IPS-18a (cell line): Measurements from ENCODE around the gene MRPL11.
A peak's percentile ranks its signal among the peaks of the same experiment; 100 is the strongest.

Experiments used
- H3K27ac ChIP-seq: one replicate; pipeline ENCODE4 v1.5.1; 2013; ENCODE audit warnings: low read length
- H3K27me3 ChIP-seq: one replicate; pipeline ENCODE4 v1.6.1; 2013; ENCODE audit warnings: mild to moderate bottlenecking, low read length; ENCODE audit not compliant: control insufficient read depth, insufficient read depth
- H3K36me3 ChIP-seq: one replicate; pipeline ENCODE4 v1.6.1; 2013; ENCODE audit warnings: low read depth, low read length; ENCODE audit not compliant: control insufficient read depth
- H3K4me1 ChIP-seq: one replicate; pipeline ENCODE4 v1.6.1; 2013; ENCODE audit warnings: low read depth, low read length; ENCODE audit not compliant: control insufficient read depth
- H3K4me3 ChIP-seq: one replicate; pipeline ENCODE4 v1.5.1; 2013; ENCODE audit warnings: low read length
- H3K9ac ChIP-seq: one replicate; pipeline ENCODE4 v1.6.1; 2013; ENCODE audit warnings: mild to moderate bottlenecking, low read length, moderate library complexity
- H3K9me3 ChIP-seq: one replicate; pipeline ENCODE4 v1.6.1; 2013; ENCODE audit warnings: low read depth, low read length; ENCODE audit not compliant: control insufficient read depth

The MRPL11 gene

DNA sequence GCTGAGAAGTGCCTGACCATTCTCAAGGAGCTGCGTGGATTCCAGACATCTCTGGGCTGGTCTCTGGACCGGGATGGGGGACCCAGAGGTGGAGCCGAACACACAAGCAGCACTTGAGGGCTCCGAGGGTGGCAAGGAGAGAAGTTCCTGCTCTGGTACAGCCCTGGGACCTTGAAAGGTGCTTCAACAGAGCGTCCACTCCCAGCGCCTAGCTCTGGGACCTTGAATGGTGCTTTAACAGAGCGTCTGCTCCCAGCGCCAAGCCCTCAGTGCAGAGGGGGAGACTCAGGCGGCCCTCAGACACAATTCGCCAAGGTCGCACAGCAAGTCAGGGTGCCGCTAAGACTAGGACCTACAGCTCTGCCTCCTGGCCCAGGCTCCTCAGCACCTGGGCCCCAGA is 28.5 kb downstream of the MRPL11 start:
- H3K36me3 ChIP-seq, result no peaks in the 10 kb centered on the region
- H3K27me3 ChIP-seq, result no peaks in the 10 kb centered on the region
- no peak overlapping the region for H3K27ac ChIP-seq
- peaks cover 26% of the 10 kb centered on the region for H3K4me1 ChIP-seq
- no peak overlapping the region for H3K4me3 ChIP-seq
- no peak overlapping the region for H3K9ac ChIP-seq
- no peaks in the 10 kb centered on the region for H3K9me3 ChIP-seq

DNA sequence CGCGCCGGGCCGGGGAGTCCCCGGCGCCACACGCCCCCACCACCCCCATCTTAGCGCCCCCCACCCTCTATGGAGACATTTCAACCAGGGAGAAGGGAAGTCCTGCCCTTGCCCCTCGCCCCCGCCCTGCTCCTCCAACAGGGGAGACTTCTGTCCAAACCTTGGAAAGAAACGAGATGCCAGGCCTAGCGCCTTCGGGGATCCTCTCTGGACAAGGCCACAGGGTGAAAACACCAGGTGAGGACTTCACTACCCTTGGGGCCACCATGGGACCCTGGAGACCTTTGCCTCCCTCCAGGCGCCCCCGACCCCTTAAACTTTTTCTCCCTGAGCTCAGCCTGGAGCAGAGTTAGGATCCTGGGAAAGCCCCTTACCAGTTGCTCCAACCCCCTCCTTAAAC is 29.4 kb downstream of the MRPL11 start:
- Histone ChIP-seq H3K4me3 (peak overlapping the region; percentile 60), H3K4me1 (peaks cover 17% of the 10 kb centered on the region), H3K9ac (peak overlapping the region; percentile 48), H3K27ac (no peak overlapping the region), H3K9me3 (no peaks in the 10 kb centered on the region), H3K36me3 (no peaks in the 10 kb centered on the region), H3K27me3 (no peaks in the 10 kb centered on the region)

DNA sequence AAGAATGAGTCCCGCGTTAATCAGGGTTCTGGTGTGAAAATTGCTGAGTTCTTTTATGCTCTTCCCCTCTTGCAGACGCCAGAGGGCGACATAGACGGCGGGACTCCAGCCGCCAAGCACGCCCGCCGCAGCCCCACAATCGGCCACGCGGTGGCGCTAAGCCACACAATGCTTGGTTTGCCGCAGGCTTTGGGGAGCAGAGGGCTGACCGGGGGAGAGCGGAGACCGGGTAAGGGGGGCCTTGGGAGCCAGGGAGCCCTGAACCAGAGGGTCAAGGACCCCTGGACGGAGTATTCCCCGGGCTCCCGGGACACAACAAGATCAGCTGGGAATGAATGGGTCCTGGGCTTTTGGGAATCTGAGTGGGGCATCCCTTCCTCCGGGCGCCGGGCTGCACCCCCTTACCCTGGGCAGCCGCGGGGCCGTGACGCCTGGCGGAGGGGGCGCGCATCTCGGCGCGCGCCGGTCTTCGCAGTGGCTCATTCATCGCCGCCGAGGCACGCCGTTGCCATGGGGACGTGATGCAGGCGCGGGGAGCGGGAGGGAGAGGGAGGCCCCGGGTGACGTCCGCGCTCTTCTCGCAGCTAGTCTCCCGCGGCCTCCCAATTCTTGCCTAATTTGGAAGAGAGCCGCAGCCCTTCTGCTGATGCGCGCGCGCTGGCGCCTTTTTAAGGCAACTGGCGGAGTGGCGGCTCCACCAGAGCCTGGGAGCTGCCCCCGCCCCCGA is 30.0 kb downstream of the MRPL11 start:
- H3K27ac ChIP-seq, result no peak overlapping the region
- H3K4me1 ChIP-seq, result peaks cover 12% of the 10 kb centered on the region
- peak overlapping the region; percentile 48 for H3K9ac ChIP-seq
- no peaks in the 10 kb centered on the region for H3K27me3 ChIP-seq
- H3K4me3 ChIP-seq, result peak overlapping the region; percentile 60
- H3K36me3 ChIP-seq, result no peaks in the 10 kb centered on the region
- no peaks in the 10 kb centered on the region for H3K9me3 ChIP-seq

DNA sequence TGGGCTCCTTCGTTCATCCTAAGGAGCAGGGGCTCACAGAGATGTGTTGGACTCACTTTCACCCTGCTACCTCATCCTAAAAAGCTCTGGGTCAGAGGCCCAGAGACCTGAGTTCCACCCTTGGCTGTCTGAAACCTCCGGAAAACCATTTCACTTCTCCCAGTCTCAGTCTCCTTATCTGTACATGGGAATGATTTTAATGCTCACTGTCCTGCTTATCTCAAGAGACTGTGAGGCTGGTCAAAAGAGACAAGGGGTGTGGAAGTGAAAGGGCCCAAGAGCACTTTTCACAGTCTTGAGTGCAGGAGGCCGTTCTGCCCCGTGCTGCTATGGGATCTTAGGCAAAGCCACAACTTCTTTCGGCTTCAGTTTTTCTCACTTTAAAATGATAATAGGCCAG is 31.0 kb downstream of the MRPL11 start:
- no peak overlapping the region for H3K4me3 ChIP-seq
- no peaks in the 10 kb centered on the region for H3K9me3 ChIP-seq
- H3K27me3 ChIP-seq, result no peaks in the 10 kb centered on the region
- H3K9ac ChIP-seq, result no peak overlapping the region
- H3K27ac ChIP-seq, result no peak overlapping the region
- peaks cover 6% of the 10 kb centered on the region for H3K4me1 ChIP-seq
- no peaks in the 10 kb centered on the region for H3K36me3 ChIP-seq

DNA sequence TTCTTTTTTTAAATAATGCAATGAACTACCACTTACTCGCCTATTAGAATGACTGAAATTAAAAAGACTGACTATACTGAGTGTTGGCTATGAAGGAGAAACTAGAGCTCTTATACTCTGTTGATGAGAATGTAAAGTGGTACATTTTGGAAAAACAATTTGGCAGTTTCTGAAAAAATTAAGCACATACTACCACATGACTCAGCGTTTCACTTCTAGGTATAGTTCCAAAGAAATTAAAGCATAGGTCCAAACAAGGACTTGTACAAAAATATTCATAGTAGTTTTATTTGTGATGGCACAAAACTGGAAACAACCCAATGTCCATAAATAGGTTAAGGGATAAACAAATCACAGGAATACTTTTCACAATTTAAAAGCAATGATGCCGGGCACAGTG is 44.7 kb downstream of the MRPL11 start:
- Histone ChIP-seq H3K27me3 (no peaks in the 10 kb centered on the region), H3K27ac (no peak overlapping the region), H3K9me3 (no peaks in the 10 kb centered on the region), H3K9ac (no peak overlapping the region), H3K36me3 (no peaks in the 10 kb centered on the region), H3K4me1 (no peaks in the 10 kb centered on the region), H3K4me3 (no peak overlapping the region)

DNA sequence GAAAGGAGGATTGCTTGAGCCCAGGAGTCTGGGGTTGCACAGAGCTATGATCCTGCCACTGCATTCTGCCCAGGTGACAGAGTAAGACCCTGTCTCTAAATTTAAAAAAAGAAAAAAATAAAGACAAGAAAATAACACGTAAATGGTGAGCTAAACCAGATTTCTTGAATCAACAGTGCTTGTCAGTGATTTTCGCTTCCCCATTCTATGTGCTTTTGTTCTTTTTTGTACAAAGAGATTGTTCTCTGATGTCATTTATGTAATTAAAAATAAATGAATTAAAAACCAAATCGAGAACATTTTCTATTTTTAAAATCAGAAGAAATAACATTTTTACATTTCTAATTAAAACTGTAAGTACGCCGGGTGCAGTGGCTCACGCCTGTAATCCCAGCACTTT is 47.3 kb downstream of the MRPL11 start:
- Histone ChIP-seq H3K4me3 (no peak overlapping the region), H3K9me3 (no peaks in the 10 kb centered on the region), H3K36me3 (no peaks in the 10 kb centered on the region), H3K27ac (no peak overlapping the region), H3K27me3 (peaks cover 8% of the 10 kb centered on the region), H3K4me1 (peaks cover 3% of the 10 kb centered on the region), H3K9ac (no peak overlapping the region)

DNA sequence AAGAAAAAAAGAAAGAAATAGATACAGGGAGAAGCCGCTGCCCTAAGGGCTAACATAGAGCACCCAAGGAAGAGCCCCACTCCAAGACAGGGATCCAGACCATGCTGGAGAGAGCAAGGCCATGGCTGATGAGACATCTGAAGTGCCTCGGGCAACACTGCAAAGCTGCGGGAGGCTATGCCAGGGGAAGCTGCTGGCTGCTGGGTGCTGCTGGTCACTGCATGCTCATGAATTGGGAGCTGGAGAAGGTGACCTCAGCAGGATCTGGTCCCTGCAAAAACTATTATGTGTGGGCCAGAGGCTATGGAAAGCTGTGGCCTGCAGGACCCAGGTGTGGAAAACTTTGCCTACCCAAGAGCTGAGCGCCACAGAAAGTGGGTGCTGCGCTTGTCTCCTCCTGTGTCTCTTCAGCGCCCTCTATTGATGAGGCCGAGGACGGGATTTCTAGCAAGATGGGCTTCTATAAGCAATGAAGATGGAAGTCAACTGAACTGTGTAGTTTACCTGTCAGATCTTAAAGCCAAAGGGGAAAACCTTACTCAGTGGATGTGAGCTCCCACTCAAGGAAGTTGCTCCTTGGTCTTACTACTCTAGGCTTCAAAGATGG is 49.8 kb downstream of the MRPL11 start:
- peaks cover 4% of the 10 kb centered on the region for H3K4me1 ChIP-seq
- H3K36me3 ChIP-seq, result no peaks in the 10 kb centered on the region
- H3K9ac ChIP-seq, result no peak overlapping the region
- H3K9me3 ChIP-seq, result no peaks in the 10 kb centered on the region
- H3K4me3 ChIP-seq, result no peak overlapping the region
- H3K27ac ChIP-seq, result no peak overlapping the region
- peaks cover 9% of the 10 kb centered on the region for H3K27me3 ChIP-seq

DNA sequence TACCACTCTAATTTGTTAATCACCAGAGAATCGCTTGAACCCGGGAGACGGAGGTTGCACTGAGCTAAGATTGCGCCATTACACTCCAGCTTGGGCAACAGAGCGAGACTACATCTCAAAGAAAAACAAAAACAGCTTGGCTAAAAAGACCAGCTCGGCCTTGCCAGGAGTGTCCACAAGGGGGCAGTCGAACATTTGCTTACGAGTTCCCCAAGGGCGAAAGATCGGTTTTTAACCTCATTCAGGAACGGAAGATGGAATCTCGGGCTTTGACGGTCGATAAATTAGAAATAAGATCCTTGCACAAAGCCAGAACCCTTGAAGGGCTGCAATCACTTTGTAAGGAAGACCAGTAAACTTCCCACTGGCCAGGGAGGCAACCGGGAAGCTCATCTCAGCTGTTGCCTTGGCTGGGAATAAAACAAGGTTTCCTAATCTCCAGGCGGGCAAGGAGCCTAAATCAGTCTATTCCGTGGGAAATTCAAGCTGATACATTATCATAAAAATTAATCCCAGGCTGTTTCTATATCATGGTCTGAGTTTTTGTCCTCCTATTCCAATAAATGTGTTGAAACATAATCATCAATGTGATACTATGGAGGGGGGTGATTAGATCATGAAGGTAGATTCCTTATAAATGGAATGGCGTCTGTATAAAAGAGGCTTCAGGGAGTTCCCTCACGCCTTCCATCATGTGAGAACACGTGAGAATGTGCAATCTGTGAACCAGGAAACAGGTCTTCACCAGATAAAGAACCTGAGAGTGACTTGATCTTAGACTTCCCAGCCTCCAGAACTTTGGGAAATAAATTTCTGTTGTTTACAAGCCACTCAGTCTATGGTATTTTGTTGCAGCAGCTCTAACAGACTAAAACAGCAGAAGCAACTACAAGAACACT is 52.2 kb downstream of the MRPL11 start:
- no peak overlapping the region for H3K27ac ChIP-seq
- no peaks in the 10 kb centered on the region for H3K36me3 ChIP-seq
- H3K27me3 ChIP-seq, result peaks cover 9% of the 10 kb centered on the region
- peaks cover 4% of the 10 kb centered on the region for H3K4me1 ChIP-seq
- no peaks in the 10 kb centered on the region for H3K9me3 ChIP-seq
- peak overlapping the region; percentile 34 for H3K4me3 ChIP-seq
- peak overlapping the region; percentile 26 for H3K9ac ChIP-seq
